22Rv1 (cell line): Measurements from ENCODE around the gene ECE2.
A peak's percentile ranks its signal among the peaks of the same experiment; 100 is the strongest.

Source experiments
- H3K27ac ChIP-seq: fragments of 450-650 bp; 2 replicates; pipeline ENCODE4 v1.5.1; 2017
- CTCF ChIP-seq: fragments of 450-650 bp; IDR thresholded peaks from 2 replicates; pipeline ENCODE4 v1.5.1; 2017; ENCODE audit warnings: mild to moderate bottlenecking
- ZFX ChIP-seq: fragments of 450-650 bp; IDR thresholded peaks from 2 replicates; pipeline ENCODE4 v1.6.1; 2017; ENCODE audit warnings: antibody characterized with exemption, borderline replicate concordance

The ECE2 gene

GRCh38 chr3:184316792-184317191, 41.0 kb downstream of the ECE2 start:
- peak overlapping the region; percentile 2; the same call in 1 of the 2 replicates for H3K27ac ChIP-seq

GRCh38 chr3:184317201-184317600, 41.4 kb downstream of the ECE2 start:
- TF ChIP-seq ZFX: no peak
- TF ChIP-seq CTCF: no peak
- 0 out of 2 replicates have a peak overlapping the region, but pooled peaks have one; percentile 2 for H3K27ac ChIP-seq

More at GRCh38 chr3:184316792-184317191, 41.0 kb downstream of the ECE2 start:
- TF ChIP-seq CTCF (no peak), ZFX (no peak)

- TF ChIP-seq CTCF: no peak
- no peak for TF ChIP-seq ZFX
- no peak overlapping the region; the same call in 1 of the 2 replicates for H3K27ac ChIP-seq
Observed at GRCh38 chr3:184320104-184320445, 44.3 kb downstream of the ECE2 start.

GRCh38 chr3:184321666-184322065, 45.8 kb downstream of the ECE2 start:
- H3K27ac ChIP-seq: no peak overlapping the region
- no peak for TF ChIP-seq CTCF
- no peak for TF ChIP-seq ZFX

- TF ChIP-seq CTCF: no peak
- TF ChIP-seq ZFX: no peak
- H3K27ac ChIP-seq: no peak overlapping the region
Observed at GRCh38 chr3:184322731-184323487, 47.1 kb downstream of the ECE2 start.

- TF ChIP-seq ZFX (no peak), CTCF (no peak)
- H3K27ac ChIP-seq: no peak overlapping the region
Observed at GRCh38 chr3:184323696-184324095, 47.9 kb downstream of the ECE2 start.

GRCh38 chr3:184325269-184325668, 49.4 kb downstream of the ECE2 start:
- H3K27ac ChIP-seq: no peak overlapping the region
- TF ChIP-seq CTCF (no peak), ZFX (no peak)
